Lung (tissue), 12 donors: ENCODE measurements around the gene ANTXR1. TPM values are rescaled to one million over a fixed set of nuclear protein-coding genes. Genes with fewer than 3 reads are reported as not detected.

Experiments used
- ATAC-seq: fragments of 200-7000 bp; cut with Tn5 transposase; one replicate; pipeline ENCODE4 v1.9.1; 2020; ENCODE audit warnings: moderate number of reproducible peaks; ENCODE audit not compliant: insufficient read depth, low FRiP score
- DNase-seq, 3 donors: peaks; one replicate each; pipeline ENCODE4 v3.0.0-alpha.2; 2013 to 2017
- H3K27ac ChIP-seq, 2 donors: one replicate each; pipeline ENCODE4 v1.5.1; 2013; ENCODE audit warnings: mild to moderate bottlenecking in 2 of 2, moderate library complexity in 2 of 2, control low read depth in 1 of 2, inconsistent platforms in 1 of 2, low read depth in 1 of 2, low read length in 1 of 2
- H3K27me3 ChIP-seq, 3 donors: one replicate each; pipeline ENCODE4 v1.5.1; 2013; ENCODE audit warnings: low read length in 2 of 3; ENCODE audit not compliant: control insufficient read depth in 3 of 3, insufficient read depth in 3 of 3
- H3K36me3 ChIP-seq, 4 donors: one replicate each; pipeline ENCODE4 v1.5.1; 2013; ENCODE audit warnings: low read length in 4 of 4, mild to moderate bottlenecking in 1 of 4, moderate library complexity in 1 of 4; ENCODE audit not compliant: control insufficient read depth in 4 of 4, insufficient read depth in 4 of 4
- H3K4me1 ChIP-seq, 5 donors: one replicate each; pipeline ENCODE4 v1.5.1; 2013; ENCODE audit warnings: low read length in 5 of 5, mild to moderate bottlenecking in 2 of 5, moderate library complexity in 1 of 5; ENCODE audit not compliant: control insufficient read depth in 5 of 5, insufficient read depth in 5 of 5
- H3K4me3 ChIP-seq: one replicate; pipeline ENCODE4 v1.5.1; 2013; ENCODE audit warnings: mild to moderate bottlenecking, control low read depth, moderate library complexity
- H3K9ac ChIP-seq, 2 donors: one replicate each; pipeline ENCODE4 v1.5.1; 2013; ENCODE audit warnings: low read length in 2 of 2, control low read depth in 1 of 2; ENCODE audit not compliant: insufficient read depth in 1 of 2
- H3K9me3 ChIP-seq, 4 donors: one replicate each; pipeline ENCODE4 v1.5.1; 2013; ENCODE audit warnings: low read length in 3 of 4, mild to moderate bottlenecking in 1 of 4, moderate library complexity in 1 of 4; ENCODE audit not compliant: control insufficient read depth in 4 of 4, insufficient read depth in 3 of 4
- CTCF ChIP-seq: IDR thresholded peaks from 2 replicates; pipeline ENCODE4 v1.5.1; 2012; ENCODE audit warnings: mild to moderate bottlenecking; ENCODE audit errors: control extremely low read depth, extremely low read depth
- WGBS, 2 donors: extraction: QIAGEN DNeasy Blood & Tissue Kit; methylation state at CpG; one replicate each; pipeline ENCODE4 v1.1.7; 2013; 5-methylcytosine and 5-hydroxymethylcytosine counted together
- polyA plus RNA-seq, 2 donors: library from polyadenylated mRNA; stranded (reverse); fragments of 200-250 nt; gene quantifications; one replicate each; pipeline ENCODE4 v1.2.1, GENCODE V29; 2013
- total RNA-seq, 2 donors: library from RNA; depleted of rRNA in 1 of 2; stranded (reverse); fragments of >200 nt in 1 of 2; gene quantifications; one replicate each; pipeline ENCODE4 v1.2.1, GENCODE V29; 2014 to 2021
- donor health status: control.
- donor health status: control.
- donor health status: Bipolar disorder and iron deficiency.
- donor health status: healthy.
- donor health status: DM: yes; HTN: yes; CAD: no.

ANTXR1 gene
- total and polyA plus RNA-seq, 4 donors, result 13.4 to 81.0 (median 34.8) TPM

GRCh38 chr2:69123182-69123581, 110.2 kb downstream of the ANTXR1 start:
- Histone ChIP-seq H3K36me3 (peaks cover 3 to 40% (median 10%) of the 10 kb centered on the region in 4 donors), H3K27ac (no peak overlapping the region), H3K9ac (no peak overlapping the region), H3K27me3 (no peaks in the 10 kb centered on the region), H3K4me3 (no peak overlapping the region), H3K9me3 (no peaks in the 10 kb centered on the region), H3K4me1 (peaks cover 0 to 10% (median 0%) of the 10 kb centered on the region in 5 donors)
- DNase-seq (no peak), ATAC-seq (no peak)
- TF ChIP-seq CTCF, result no peak
- 90 to 96% methylated on average over 5 of the region's 5 CpGs for WGBS, 2 donors

- Histone ChIP-seq H3K27me3 (no peaks in the 10 kb centered on the region), H3K36me3 (peaks cover 6 to 40% (median 12%) of the 10 kb centered on the region in 4 donors), H3K4me3 (no peak overlapping the region), H3K27ac (no peak overlapping the region), H3K9ac (no peak overlapping the region), H3K4me1 (peaks cover 0 to 10% (median 0%) of the 10 kb centered on the region in 5 donors), H3K9me3 (no peaks in the 10 kb centered on the region)
- DNase-seq (no peak), ATAC-seq (no peak)
- no peak for TF ChIP-seq CTCF
- WGBS, 2 donors, result 66 to 73% methylated on average over 4 of the region's 4 CpGs
These were observed 111.4 kb downstream of the ANTXR1 start for GRCh38 chr2:69124343-69124742.

GRCh38 chr2:69125816-69126215, 112.8 kb downstream of the ANTXR1 start:
- H3K4me3 ChIP-seq, result no peak overlapping the region
- H3K9ac ChIP-seq, result no peak overlapping the region
- WGBS, 2 donors, result 82 to 86% methylated on average over 3 of the region's 3 CpGs
- peaks cover 0 to 10% (median 0%) of the 10 kb centered on the region in 5 donors for H3K4me1 ChIP-seq
- no peaks in the 10 kb centered on the region for H3K27me3 ChIP-seq
- no peaks in the 10 kb centered on the region for H3K9me3 ChIP-seq
- DNase-seq, result no peak
- ATAC-seq, result no peak
- H3K27ac ChIP-seq, result no peak overlapping the region
- no peak for TF ChIP-seq CTCF
- H3K36me3 ChIP-seq, result peaks cover 6 to 46% (median 12%) of the 10 kb centered on the region in 4 donors

- Histone ChIP-seq H3K27me3 (no peaks in the 10 kb centered on the region), H3K4me1 (peaks cover 0 to 10% (median 0%) of the 10 kb centered on the region in 5 donors), H3K9ac (no peak overlapping the region), H3K4me3 (no peak overlapping the region), H3K27ac (no peak overlapping the region), H3K36me3 (peaks cover 6 to 48% (median 13%) of the 10 kb centered on the region in 4 donors), H3K9me3 (no peaks in the 10 kb centered on the region)
- ATAC-seq (no peak), DNase-seq (no peak)
- TF ChIP-seq CTCF, result no peak
These were observed 113.4 kb downstream of the ANTXR1 start for GRCh38 chr2:69126341-69126740.
